Dendritic cell treated with granulocyte-macrophage colony-stimulating factor and Interleukin-4, amounts not matched to agents 40 ng/mL and 50 ng/mL, for 4 days (primary cell): ENCODE results near the gene CELSR3.

Experiments used
- H3K27ac Mint-ChIP-seq: one replicate; pipeline ENCODE4 v1.8.0; 2022; ENCODE audit warnings: mild to moderate bottlenecking, mixed read lengths
- H3K27me3 Mint-ChIP-seq: one replicate; pipeline ENCODE4 v1.8.0; 2022; ENCODE audit warnings: mild to moderate bottlenecking, mixed read lengths
- H3K36me3 Mint-ChIP-seq: one replicate; pipeline ENCODE4 v1.8.0; 2022; ENCODE audit warnings: low read depth, mixed read lengths
- H3K4me1 Mint-ChIP-seq: one replicate; pipeline ENCODE4 v1.8.0; 2022; ENCODE audit warnings: low read depth, mixed read lengths
- H3K4me3 Mint-ChIP-seq: one replicate; pipeline ENCODE4 v1.8.0; 2022; ENCODE audit warnings: mild to moderate bottlenecking, moderate library complexity, mixed read lengths
- H3K9me3 Mint-ChIP-seq: one replicate; pipeline ENCODE4 v1.8.0; 2022; ENCODE audit warnings: mixed read lengths
- intact Hi-C: fragments of 100-400 bp; cut with micrococcal nuclease; formaldehyde crosslinking; loops from one replicate; pipeline ENCODE4 v1.15.0; 2022

CELSR3 gene

GRCh38 chr3:48601622-48601994, 61.1 kb downstream of the CELSR3 start:
- Mint-ChIP-seq H3K27ac (no peak overlapping the region), H3K36me3 (peaks cover 97% of the 10 kb centered on the region), H3K9me3 (no peaks in the 10 kb centered on the region), H3K4me3 (no peak overlapping the region), H3K4me1 (peaks cover 21% of the 10 kb centered on the region), H3K27me3 (no peaks in the 10 kb centered on the region)
- intact Hi-C loops = no loop called here

GRCh38 chr3:48600711-48601621, 61.7 kb downstream of the CELSR3 start:
- Mint-ChIP-seq H3K36me3 (peaks cover 90% of the 10 kb centered on the region), H3K27ac (no peak overlapping the region), H3K27me3 (peaks cover 4% of the 10 kb centered on the region), H3K4me3 (no peak overlapping the region), H3K4me1 (peaks cover 23% of the 10 kb centered on the region), H3K9me3 (no peaks in the 10 kb centered on the region)
- intact Hi-C loops = no loop called here

- Mint-ChIP-seq H3K36me3 (peaks cover 78% of the 10 kb centered on the region), H3K4me1 (peaks cover 31% of the 10 kb centered on the region), H3K4me3 (no peak overlapping the region), H3K9me3 (no peaks in the 10 kb centered on the region), H3K27ac (no peak overlapping the region), H3K27me3 (peaks cover 14% of the 10 kb centered on the region)
- intact Hi-C loops = no loop called here
Measured at GRCh38 chr3:48599509-48600285, 63.0 kb downstream of the CELSR3 start.

GRCh38 chr3:48599077-48599501, 63.6 kb downstream of the CELSR3 start:
- Mint-ChIP-seq H3K4me3 (no peak overlapping the region), H3K36me3 (peaks cover 71% of the 10 kb centered on the region), H3K9me3 (no peaks in the 10 kb centered on the region), H3K27me3 (peaks cover 21% of the 10 kb centered on the region), H3K27ac (no peak overlapping the region), H3K4me1 (peaks cover 34% of the 10 kb centered on the region)
- intact Hi-C loops = no loop called here

GRCh38 chr3:48598323-48599076, 64.2 kb downstream of the CELSR3 start:
- Mint-ChIP-seq H3K4me3 (no peak overlapping the region), H3K27me3 (peaks cover 26% of the 10 kb centered on the region), H3K36me3 (peaks cover 66% of the 10 kb centered on the region), H3K4me1 (peaks cover 34% of the 10 kb centered on the region), H3K9me3 (no peaks in the 10 kb centered on the region), H3K27ac (no peak overlapping the region)
- intact Hi-C loops = no loop called here

GRCh38 chr3:48597408-48597800, 65.3 kb downstream of the CELSR3 start:
- peaks cover 55% of the 10 kb centered on the region for H3K36me3 Mint-ChIP-seq
- H3K27ac Mint-ChIP-seq = no peak overlapping the region
- peaks cover 34% of the 10 kb centered on the region for H3K4me1 Mint-ChIP-seq
- no peak overlapping the region for H3K4me3 Mint-ChIP-seq
- peaks cover 36% of the 10 kb centered on the region for H3K27me3 Mint-ChIP-seq
- H3K9me3 Mint-ChIP-seq = no peaks in the 10 kb centered on the region
- intact Hi-C loops = no loop called here

GRCh38 chr3:48596676-48597407, 65.8 kb downstream of the CELSR3 start:
- Mint-ChIP-seq H3K36me3 (peaks cover 49% of the 10 kb centered on the region), H3K27me3 (peaks cover 39% of the 10 kb centered on the region), H3K9me3 (no peaks in the 10 kb centered on the region), H3K27ac (no peak overlapping the region), H3K4me3 (no peak overlapping the region), H3K4me1 (peaks cover 34% of the 10 kb centered on the region)
- intact Hi-C loops = no loop called here

GRCh38 chr3:48596157-48596556, 66.5 kb downstream of the CELSR3 start:
- intact Hi-C loops = no loop called here
- Mint-ChIP-seq H3K4me3 (no peak overlapping the region), H3K9me3 (no peaks in the 10 kb centered on the region), H3K4me1 (peaks cover 34% of the 10 kb centered on the region), H3K27me3 (peaks cover 41% of the 10 kb centered on the region), H3K27ac (peak overlapping the region; percentile 6), H3K36me3 (peaks cover 42% of the 10 kb centered on the region)

- H3K27ac Mint-ChIP-seq = peak overlapping the region; percentile 6
- intact Hi-C loops = no loop called here
- H3K4me3 Mint-ChIP-seq = peak overlapping the region; percentile 33
- H3K9me3 Mint-ChIP-seq = no peaks in the 10 kb centered on the region
- peaks cover 34% of the 10 kb centered on the region for H3K4me1 Mint-ChIP-seq
- H3K36me3 Mint-ChIP-seq = peaks cover 37% of the 10 kb centered on the region
- H3K27me3 Mint-ChIP-seq = peaks cover 46% of the 10 kb centered on the region
Measured at GRCh38 chr3:48595526-48596121, 67.1 kb downstream of the CELSR3 start.

- H3K4me3 Mint-ChIP-seq = peak within 1 kb of the TSS; percentile 33
- intact Hi-C loops = no loop called here
- H3K36me3 Mint-ChIP-seq = peaks cover 32% of the 10 kb centered on the region
- H3K9me3 Mint-ChIP-seq = no peaks in the 10 kb centered on the region
- peaks cover 34% of the 10 kb centered on the region for H3K4me1 Mint-ChIP-seq
- peak within 1 kb of the TSS; percentile 6 for H3K27ac Mint-ChIP-seq
- peaks cover 51% of the 10 kb centered on the region for H3K27me3 Mint-ChIP-seq
Measured at GRCh38 chr3:48595075-48595525, 67.6 kb downstream of the CELSR3 start, which contains the start of gene COL7A1. Gene COL7A1 (minus strand): TSS chr3:48595329. CDS start chr3:48595159, 170 bp downstream.

GRCh38 chr3:48594417-48595049, 68.2 kb downstream of the CELSR3 start:
- H3K4me1 Mint-ChIP-seq = peaks cover 30% of the 10 kb centered on the region
- H3K4me3 Mint-ChIP-seq = peak overlapping the region; percentile 33
- intact Hi-C loops = no loop called here
- H3K36me3 Mint-ChIP-seq = peaks cover 26% of the 10 kb centered on the region
- H3K27ac Mint-ChIP-seq = no peak overlapping the region
- H3K27me3 Mint-ChIP-seq = peaks cover 57% of the 10 kb centered on the region
- H3K9me3 Mint-ChIP-seq = no peaks in the 10 kb centered on the region

- H3K36me3 Mint-ChIP-seq = peaks cover 14% of the 10 kb centered on the region
- intact Hi-C loops = no loop called here
Measured at GRCh38 chr3:48593337-48593736, 69.3 kb downstream of the CELSR3 start.

More at GRCh38 chr3:48593337-48593736, 69.3 kb downstream of the CELSR3 start:
- peaks cover 20% of the 10 kb centered on the region for H3K4me1 Mint-ChIP-seq
- peaks cover 65% of the 10 kb centered on the region for H3K27me3 Mint-ChIP-seq
- no peaks in the 10 kb centered on the region for H3K9me3 Mint-ChIP-seq
- H3K27ac Mint-ChIP-seq = no peak overlapping the region
- H3K4me3 Mint-ChIP-seq = no peak overlapping the region
